SK-N-SH (cell line): Measurements from ENCODE around the gene FIBIN. TPM values are rescaled to one million over a fixed set of nuclear protein-coding genes. Genes with fewer than 3 reads are reported as not detected.

Source experiments
- CTCF ChIA-PET: fragments of 300-600, 350-600 bp; formaldehyde crosslinking; extraction: SDS; loops from one replicate; lab custom pipeline; 2021; lab: Yijun Ruan, JAX
- POLR2A ChIA-PET: fragments of 350-600 bp; sonication (Branson Sonifier 250); formaldehyde crosslinking; extraction: SDS; loops from one replicate; lab custom pipeline; 2020; ENCODE audit warnings: antibody characterized with exemption, inconsistent platforms; lab: Yijun Ruan, JAX
- DNase-seq: peaks from one replicate; pipeline ENCODE4 v3.0.0; 2012
- H2AFZ ChIP-seq: fragments of 200-600 bp; sonication (generic); 2 replicates; pipeline ENCODE4 v1.8.1; 2016; ENCODE audit warnings: antibody characterized with exemption, mild to moderate bottlenecking, low read depth
- H3F3A ChIP-seq: fragments of 200-600 bp; sonication (generic); replicated peaks from 2 replicates; pipeline ENCODE3; 2016; ENCODE audit warnings: antibody characterized with exemption, mild to moderate bottlenecking; ENCODE audit not compliant: insufficient read depth
- H3K27ac ChIP-seq, 2 experiments: fragments of 200-500 bp in 1 of 2; fragments of 200-600 bp in 1 of 2; sonication (Bioruptor generic) in 1 of 2; sonication (generic), shearing (Covaris generic) in 1 of 2; 2 replicates each; pipeline versions ENCODE4 v1.5.1 to v1.6.1; 2014 to 2016; ENCODE audit warnings: low read depth in 2 of 2, inconsistent platforms in 1 of 2, low read length in 1 of 2, mild to moderate bottlenecking in 1 of 2, mixed read lengths in 1 of 2
- H3K27me3 ChIP-seq: fragments of 200-600 bp; sonication (generic), shearing (Covaris generic); 2 replicates; pipeline ENCODE4 v1.6.1; 2016; ENCODE audit warnings: mixed run types; ENCODE audit not compliant: insufficient read depth
- H3K36me3 ChIP-seq, 2 experiments: fragments of 200-500 bp in 1 of 2; fragments of 200-600 bp in 1 of 2; sonication (Bioruptor generic) in 1 of 2; sonication (generic) in 1 of 2; replicated peaks in 1 of 2; 2 replicates each; pipeline versions ENCODE3 to v1.5.1; 2014 to 2016; ENCODE audit warnings: low read length in 1 of 2, mild to moderate bottlenecking in 1 of 2; ENCODE audit not compliant: insufficient read depth in 2 of 2, control insufficient read depth in 1 of 2
- H3K4me1 ChIP-seq, 2 experiments: fragments of 200-500 bp in 1 of 2; fragments of 200-600 bp in 1 of 2; sonication (Bioruptor generic) in 1 of 2; sonication (generic), shearing (Covaris generic) in 1 of 2; 2 replicates each; pipeline versions ENCODE4 v1.5.1 to v1.6.1; 2014 to 2016; ENCODE audit warnings: low read depth in 1 of 2, low read length in 1 of 2, mixed run types in 1 of 2; ENCODE audit not compliant: insufficient read depth in 2 of 2, control insufficient read depth in 1 of 2
- H3K4me2 ChIP-seq: fragments of 200-600 bp; sonication (generic), shearing (Covaris generic); 2 replicates; pipeline ENCODE4 v1.6.1; 2017; ENCODE audit warnings: mixed run types
- H3K4me3 ChIP-seq, 2 experiments: fragments of 200-500 bp in 1 of 2; fragments of 200-600 bp in 1 of 2; sonication (Bioruptor generic) in 1 of 2; sonication (generic), shearing (Covaris generic) in 1 of 2; 2 replicates each; pipeline versions ENCODE4 v1.5.1 to v1.8.1; 2014 to 2016; ENCODE audit warnings: low read depth in 2 of 2, inconsistent platforms in 1 of 2, low read length in 1 of 2, mild to moderate bottlenecking in 1 of 2, mixed read lengths in 1 of 2, moderate library complexity in 1 of 2
- H3K79me2 ChIP-seq: fragments of 200-600 bp; sonication (generic); 2 replicates; pipeline ENCODE4 v1.8.1; 2017; ENCODE audit warnings: mild to moderate bottlenecking; ENCODE audit not compliant: insufficient read depth
- H3K9ac ChIP-seq: fragments of 200-600 bp; sonication (generic); 2 replicates; pipeline ENCODE4 v1.6.1; 2017; ENCODE audit warnings: mixed run types
- H3K9me2 ChIP-seq: fragments of 200-600 bp; sonication (generic); 2 replicates; pipeline ENCODE4 v1.6.1; 2017; ENCODE audit warnings: mixed run types
- H3K9me3 ChIP-seq: fragments of 200-600 bp; sonication (generic); 2 replicates; pipeline ENCODE4 v1.6.1; 2017; ENCODE audit warnings: mixed run types, mild to moderate bottlenecking, moderate library complexity
- H4K20me1 ChIP-seq: fragments of 200-600 bp; sonication (generic); 2 replicates; pipeline ENCODE4 v1.6.1; 2017; ENCODE audit warnings: mild to moderate bottlenecking, mixed run types; ENCODE audit not compliant: insufficient read depth
- CTCF ChIP-seq: fragments of 200-600 bp; sonication (generic); IDR thresholded peaks from 2 replicates; pipeline ENCODE4 v1.6.1; 2017; ENCODE audit warnings: antibody characterized with exemption, mild to moderate bottlenecking, moderate library complexity
- EZH2phosphoT487 ChIP-seq: fragments of 200-600 bp; sonication (generic); IDR thresholded peaks from 2 replicates; pipeline ENCODE4 v1.6.1; 2017; ENCODE audit warnings: low read depth, mixed run types, mild to moderate bottlenecking, antibody characterized with exemption, moderate library complexity, borderline replicate concordance
- FOSL2 ChIP-seq: IDR thresholded peaks from 2 replicates; pipeline ENCODE4 v1.4.0; 2012; ENCODE audit warnings: low read depth, mild to moderate bottlenecking, moderate library complexity, borderline replicate concordance
- FOXM1 ChIP-seq: IDR thresholded peaks from 2 replicates; pipeline ENCODE4 v1.4.0; 2012; ENCODE audit warnings: low read depth, mild to moderate bottlenecking
- GABPA ChIP-seq: IDR thresholded peaks from 2 replicates; pipeline ENCODE4 v1.4.0; 2012; ENCODE audit warnings: low read depth, mild to moderate bottlenecking
- IRF3 ChIP-seq: fragments of 150-350 bp; IDR thresholded peaks from 2 replicates; pipeline ENCODE4 v1.6.1; 2016; ENCODE audit warnings: mild to moderate bottlenecking, low read depth, low read length
- JUND ChIP-seq: IDR thresholded peaks from 2 replicates; pipeline ENCODE4 v1.4.0; 2012
- MEF2A ChIP-seq: IDR thresholded peaks from 2 replicates; pipeline ENCODE4 v1.4.0; 2012; ENCODE audit warnings: low read depth, borderline replicate concordance
- NFIC ChIP-seq: IDR thresholded peaks from 2 replicates; pipeline ENCODE4 v1.4.0; 2012; ENCODE audit warnings: borderline replicate concordance
- NRF1 ChIP-seq: IDR thresholded peaks from 2 replicates; pipeline ENCODE4 v1.6.1; 2012; ENCODE audit warnings: low read depth, mild to moderate bottlenecking, low read length
- PBX3 ChIP-seq: IDR thresholded peaks from 2 replicates; pipeline ENCODE4; 2012
- POLR2AphosphoS5 ChIP-seq: IDR thresholded peaks from 2 replicates; pipeline ENCODE4 v1.6.1; 2012; ENCODE audit warnings: low read depth, low read length
- RAD21 ChIP-seq: IDR thresholded peaks from 2 replicates; pipeline ENCODE4 v1.6.1; 2012; ENCODE audit warnings: mild to moderate bottlenecking, low read length
- RCOR1 ChIP-seq: fragments of 150-350 bp; IDR thresholded peaks from 2 replicates; pipeline ENCODE4 v1.6.1; 2017; ENCODE audit warnings: antibody characterized with exemption, low read length
- REST ChIP-seq: IDR thresholded peaks from 2 replicates; pipeline ENCODE4 v1.6.1; 2012; ENCODE audit warnings: mild to moderate bottlenecking, low read depth, low read length, moderate library complexity
- RFX5 ChIP-seq: IDR thresholded peaks from 2 replicates; pipeline ENCODE4 v1.6.1; 2012; ENCODE audit warnings: mild to moderate bottlenecking, improper control_type of control experiment, low read length
- RXRA ChIP-seq: IDR thresholded peaks from 2 replicates; pipeline ENCODE4 v1.4.0; 2012; ENCODE audit warnings: low read depth, mild to moderate bottlenecking, borderline replicate concordance
- SIN3A ChIP-seq: IDR thresholded peaks from 2 replicates; pipeline ENCODE4 v1.6.1; 2012; ENCODE audit warnings: low read depth, mild to moderate bottlenecking, low read length, moderate library complexity, borderline replicate concordance
- SMC3 ChIP-seq: IDR thresholded peaks from 2 replicates; pipeline ENCODE4 v1.6.1; 2012; ENCODE audit warnings: low read depth, low read length, improper control_type of control experiment
- TAF1 ChIP-seq: IDR thresholded peaks from 2 replicates; pipeline ENCODE4 v1.6.1; 2012; ENCODE audit warnings: low read depth, mild to moderate bottlenecking, low read length, moderate library complexity, borderline replicate concordance
- TCF12 ChIP-seq: IDR thresholded peaks from 2 replicates; pipeline ENCODE4 v1.4.0; 2012
- USF1 ChIP-seq: IDR thresholded peaks from 2 replicates; pipeline ENCODE4 v1.4.0; 2012; ENCODE audit warnings: low read depth, borderline replicate concordance
- YY1 ChIP-seq: IDR thresholded peaks from 2 replicates; pipeline ENCODE4 v1.4.0; 2012; ENCODE audit warnings: low read depth, mild to moderate bottlenecking
- ZBTB33 ChIP-seq: IDR thresholded peaks from 2 replicates; pipeline ENCODE4 v1.4.0; 2012; ENCODE audit warnings: low read depth, borderline replicate concordance
- WGBS: methylation state at CpG from one replicate; pipeline ENCODE4 v1.1.6; 2017; ENCODE audit warnings: low lambda C conversion rate; 5-methylcytosine and 5-hydroxymethylcytosine counted together
- polyA plus RNA-seq, 3 experiments: library from polyadenylated mRNA; depleted of rRNA; stranded (reverse); fragments of >200 nt; gene quantifications; 2 replicates each; pipeline ENCODE4 v1.2.3, GENCODE V29; 2012

Gene FIBIN
- polyA plus RNA-seq, 1 of the 3 experiments (the other 2 are of a cell fraction): 0.66 TPM

- ChIA-PET POLR2A (no interaction called here), CTCF (no interaction called here)
- no peak overlapping the region for H3K4me3 ChIP-seq
- H3K4me2 ChIP-seq: no peak overlapping the region
- no peaks in the 10 kb centered on the region for H3K9me3 ChIP-seq
- peaks cover 11 to 36% of the 10 kb centered on the region in 2 experiments for H3K4me1 ChIP-seq
- H3K36me3 ChIP-seq: no peaks in the 10 kb centered on the region
- peak overlapping the region; percentile 87 to 95; a peak in 3 of 4 replicates for H3K27ac ChIP-seq
- no peak for DNase-seq
- H3F3A ChIP-seq: peaks cover 40% of the 10 kb centered on the region
- H3K9ac ChIP-seq: peak overlapping the region; percentile 45; the same call in 1 of the 2 replicates
- H3K27me3 ChIP-seq: no peaks in the 10 kb centered on the region
- H4K20me1 ChIP-seq: no peaks in the 10 kb centered on the region
- peak overlapping the region; percentile 56 for H2AFZ ChIP-seq
- no peaks in the 10 kb centered on the region for H3K79me2 ChIP-seq
- 12% methylated on average over 2 of the region's 2 CpGs for WGBS
- H3K9me2 ChIP-seq: no peaks in the 10 kb centered on the region
- TF ChIP-seq GABPA: no peak
- TF ChIP-seq POLR2AphosphoS5: peak; percentile 24; the same call in 1 of the 2 replicates
- TF ChIP-seq FOXM1: no peak
- no peak for TF ChIP-seq CTCF
- peak; percentile 65; the same call in 1 of the 2 replicates for TF ChIP-seq RXRA
- 0 out of 2 replicates have a peak, but pooled peaks have one; percentile 11 for TF ChIP-seq MEF2A
- peak; percentile 57; the same call in 1 of the 2 replicates for TF ChIP-seq FOSL2
- no peak for TF ChIP-seq REST
- no peak for TF ChIP-seq SIN3A
- TF ChIP-seq PBX3: peak; percentile 44
- TF ChIP-seq RAD21: no peak
- TF ChIP-seq ZBTB33: no peak
- peak; percentile 63 for TF ChIP-seq JUND
- peak; percentile 69; the same call in 1 of the 2 replicates for TF ChIP-seq YY1
- TF ChIP-seq RFX5: no peak
- TF ChIP-seq USF1: no peak
- TF ChIP-seq IRF3: no peak
- no peak for TF ChIP-seq SMC3
- TF ChIP-seq TCF12: peak; percentile 77
- no peak for TF ChIP-seq NRF1
- TF ChIP-seq EZH2phosphoT487: no peak
- TF ChIP-seq RCOR1: no peak
- TF ChIP-seq NFIC: no peak; the same call in 1 of the 2 replicates
- no peak for TF ChIP-seq TAF1
Observed at GRCh38 chr11:26946257-26946716, 47.6 kb upstream of the FIBIN start.
